ENCODE measurements around the gene FAT2. TPM values are rescaled to one million over a fixed set of nuclear protein-coding genes. Genes with fewer than 3 reads are reported as not detected.

Gene FAT2
- total and polyA plus RNA-seq, 2 donors (not counting 1 experiment from before 2014, with no cell fraction given), result not detected

DNA sequence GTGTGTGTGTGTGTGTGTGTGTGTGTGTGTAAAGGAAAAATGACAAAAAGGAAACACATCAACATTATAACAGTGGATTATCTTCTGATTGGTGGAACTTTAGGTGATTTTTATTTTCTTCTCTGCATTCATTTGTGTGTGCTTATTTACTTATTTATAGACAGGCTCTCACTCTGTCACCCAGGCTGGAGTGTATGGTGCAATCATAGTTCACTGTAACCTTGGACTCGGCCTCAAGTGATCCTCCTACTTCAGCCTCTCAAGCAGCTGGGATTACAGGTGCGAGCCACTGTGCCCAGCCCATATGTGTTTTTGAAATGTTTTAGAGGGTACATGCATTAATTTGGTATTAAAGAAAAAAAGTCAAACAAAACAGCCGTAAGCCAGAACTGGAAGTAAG is 39.1 kb downstream of the FAT2 start:
- Mint-ChIP-seq H3K4me1 (peaks cover 11% of the 10 kb centered on the region), H3K27ac (no peak overlapping the region), H3K4me3 (no peak overlapping the region), H3K9me3 (ENCODE audit: insufficient read depth) (no peaks in the 10 kb centered on the region), H3K27me3 (no peaks in the 10 kb centered on the region)
- DNase-seq (no peak), ATAC-seq (ENCODE audit: low read depth) (no peak)
- H3K9me3 ChIP-seq (ENCODE audit: control extremely low read depth in 1 of 3, control insufficient read depth in 2 of 3, insufficient read depth in 1 of 3, low read length in 2 of 3), result no peaks in the 10 kb centered on the region
- H2AFZ ChIP-seq (ENCODE audit: insufficient read depth, low read depth, low read length, poor library complexity, severe bottlenecking), result no peak overlapping the region
- ChIA-PET CTCF (no interaction called here), POLR2A (no interaction called here)
- no peak overlapping the region for H3K27ac ChIP-seq (ENCODE audit: low read length in 2 of 2)
- intact Hi-C loops (cut with micrococcal nuclease), result no loop called here
- H4K20me1 ChIP-seq (ENCODE audit: control insufficient read depth, insufficient read depth, low read length, poor library complexity, severe bottlenecking), result no peaks in the 10 kb centered on the region
- H3K79me2 ChIP-seq (ENCODE audit: control insufficient read depth, insufficient read depth, low read length), result no peaks in the 10 kb centered on the region
- no peaks in the 10 kb centered on the region for H3K36me3 ChIP-seq (replicated peaks in 1 of 2; ENCODE audit: control extremely low read depth in 1 of 2, control insufficient read depth in 1 of 2, extremely low read depth in 1 of 2, insufficient read depth in 2 of 2, low read length in 1 of 2)
- no peak overlapping the region for H3K4me2 ChIP-seq (replicated peaks; ENCODE audit: low read depth, low read length, poor library complexity, severe bottlenecking)
- no peak overlapping the region for H3K9ac ChIP-seq (ENCODE audit: low read length)
- no peaks in the 10 kb centered on the region for H3K27me3 ChIP-seq (replicated peaks in 1 of 4; ENCODE audit: control extremely low read depth in 1 of 4, control insufficient read depth in 3 of 4, insufficient read depth in 4 of 4, low read length in 3 of 4)
- WGBS (ENCODE audit: insufficient coverage), result no CpG with 5 or more reads among the region's 3 CpGs
- no peak for TF ChIP-seq EZH2 (IDR thresholded peaks at IDR 0.05; ENCODE audit: borderline replicate concordance, insufficient read depth, low read depth, low read length, poor library complexity, severe bottlenecking)
- TF ChIP-seq, protein P1, sequence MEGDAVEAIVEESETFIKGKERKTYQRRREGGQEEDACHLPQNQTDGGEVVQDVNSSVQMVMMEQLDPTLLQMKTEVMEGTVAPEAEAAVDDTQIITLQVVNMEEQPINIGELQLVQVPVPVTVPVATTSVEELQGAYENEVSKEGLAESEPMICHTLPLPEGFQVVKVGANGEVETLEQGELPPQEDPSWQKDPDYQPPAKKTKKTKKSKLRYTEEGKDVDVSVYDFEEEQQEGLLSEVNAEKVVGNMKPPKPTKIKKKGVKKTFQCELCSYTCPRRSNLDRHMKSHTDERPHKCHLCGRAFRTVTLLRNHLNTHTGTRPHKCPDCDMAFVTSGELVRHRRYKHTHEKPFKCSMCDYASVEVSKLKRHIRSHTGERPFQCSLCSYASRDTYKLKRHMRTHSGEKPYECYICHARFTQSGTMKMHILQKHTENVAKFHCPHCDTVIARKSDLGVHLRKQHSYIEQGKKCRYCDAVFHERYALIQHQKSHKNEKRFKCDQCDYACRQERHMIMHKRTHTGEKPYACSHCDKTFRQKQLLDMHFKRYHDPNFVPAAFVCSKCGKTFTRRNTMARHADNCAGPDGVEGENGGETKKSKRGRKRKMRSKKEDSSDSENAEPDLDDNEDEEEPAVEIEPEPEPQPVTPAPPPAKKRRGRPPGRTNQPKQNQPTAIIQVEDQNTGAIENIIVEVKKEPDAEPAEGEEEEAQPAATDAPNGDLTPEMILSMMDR (IDR thresholded peaks at IDR 0.05), result no peak
- H3K4me3 ChIP-seq (ENCODE audit: control extremely low read depth in 1 of 5, extremely low read depth in 1 of 5, insufficient read depth in 1 of 5, low read depth in 2 of 5, low read length in 4 of 5), result no peak overlapping the region
- peaks cover 11 to 13% of the 10 kb centered on the region in 2 donors for H3K4me1 ChIP-seq (ENCODE audit: control insufficient read depth in 2 of 2, insufficient read depth in 2 of 2, low read length in 2 of 2)

GRCh38 chr5:151550146-151550545 is 41.0 kb downstream of the FAT2 start:
- no peaks in the 10 kb centered on the region for H3K9me3 Mint-ChIP-seq (ENCODE audit: insufficient read depth)
- Histone ChIP-seq H3K4me1 (ENCODE audit: control insufficient read depth in 2 of 2, insufficient read depth in 2 of 2, low read length in 2 of 2) (no peaks in the 10 kb centered on the region), H2AFZ (ENCODE audit: insufficient read depth, low read depth, low read length, poor library complexity, severe bottlenecking) (no peak overlapping the region), H3K9ac (ENCODE audit: low read length) (no peak overlapping the region), H3K79me2 (ENCODE audit: control insufficient read depth, insufficient read depth, low read length) (no peaks in the 10 kb centered on the region), H4K20me1 (ENCODE audit: control insufficient read depth, insufficient read depth, low read length, poor library complexity, severe bottlenecking) (no peaks in the 10 kb centered on the region), H3K36me3 (replicated peaks in 1 of 2; ENCODE audit: control extremely low read depth in 1 of 2, control insufficient read depth in 1 of 2, extremely low read depth in 1 of 2, insufficient read depth in 2 of 2, low read length in 1 of 2) (no peaks in the 10 kb centered on the region), H3K4me2 (replicated peaks; ENCODE audit: low read depth, low read length, poor library complexity, severe bottlenecking) (no peak overlapping the region), H3K27ac (ENCODE audit: low read length in 2 of 2) (no peak overlapping the region), H3K9me3 (ENCODE audit: control extremely low read depth in 1 of 3, control insufficient read depth in 2 of 3, insufficient read depth in 1 of 3, low read length in 2 of 3) (no peaks in the 10 kb centered on the region), H3K27me3 (replicated peaks in 1 of 4; ENCODE audit: control extremely low read depth in 1 of 4, control insufficient read depth in 3 of 4, insufficient read depth in 4 of 4, low read length in 3 of 4) (no peaks in the 10 kb centered on the region), H3K4me3 (ENCODE audit: control extremely low read depth in 1 of 5, extremely low read depth in 1 of 5, insufficient read depth in 1 of 5, low read depth in 2 of 5, low read length in 4 of 5) (no peak overlapping the region)
- TF ChIP-seq, protein P1 (IDR thresholded peaks at IDR 0.05), result no peak
- TF ChIP-seq EZH2 (IDR thresholded peaks at IDR 0.05; ENCODE audit: borderline replicate concordance, insufficient read depth, low read depth, low read length, poor library complexity, severe bottlenecking), result no peak
- ChIA-PET CTCF (no interaction called here), POLR2A (no interaction called here)
- intact Hi-C loops (cut with micrococcal nuclease), result no loop called here
- H3K4me1 Mint-ChIP-seq, result no peaks in the 10 kb centered on the region
- no peak for DNase-seq
- ATAC-seq (ENCODE audit: low read depth), result no peak
- no peak overlapping the region for H3K4me3 Mint-ChIP-seq
- WGBS (ENCODE audit: insufficient coverage), result no CpG with 5 or more reads among the region's 2 CpGs
- no peaks in the 10 kb centered on the region for H3K27me3 Mint-ChIP-seq
- no peak overlapping the region for H3K27ac Mint-ChIP-seq
